Fibroblast of lung (primary cell): Measurements from ENCODE around the gene SPTBN5.

Experiments
- CTCF ChIP-seq, 2 donors: IDR thresholded peaks in 1 of 2; conservative IDR thresholded peaks in 1 of 2; 1 replicate in 1 of 2; 2 replicates in 1 of 2; pipeline ENCODE4 v1.5.1; 2011 to 2012; ENCODE audit warnings: low read length in 2 of 2, control low read depth in 1 of 2, inconsistent platforms in 1 of 2, low read depth in 1 of 2, mild to moderate bottlenecking in 1 of 2
- EZH2 ChIP-seq: IDR thresholded peaks from 2 replicates; pipeline ENCODE4 v1.5.1; 2012; ENCODE audit warnings: low read length, control low read depth, mild to moderate bottlenecking; ENCODE audit errors: missing control alignments

GRCh38 chr15:41849204-41849603 is 44.6 kb downstream of the SPTBN5 start:
- TF ChIP-seq CTCF (conservative IDR thresholded peaks at IDR 0.05 in 1 of 2, IDR thresholded peaks at IDR 0.05 in 1 of 2; ENCODE audit: low read depth in 1 of 2, low read length in 2 of 2), result no peak
- TF ChIP-seq EZH2, result no peak
